ENCODE measurements around the gene GAS6.
"Not testable (repeated sequence)": the region's sequence is repeated elsewhere in the genome, so short reads cannot be mapped to it uniquely, and the experiment has no call there.

GAS6 gene

GRCh38 chr13:113791226-113791625 is 72.7 kb downstream of the GAS6 start:
- no peak for DNase-seq (ENCODE audit: low read depth in 3 of 3)

- DNase-seq (ENCODE audit: low read depth in 3 of 3), result not testable (repeated sequence)
Observed at GRCh38 chr13:113789931-113790330, 73.9 kb downstream of the GAS6 start.

DNA sequence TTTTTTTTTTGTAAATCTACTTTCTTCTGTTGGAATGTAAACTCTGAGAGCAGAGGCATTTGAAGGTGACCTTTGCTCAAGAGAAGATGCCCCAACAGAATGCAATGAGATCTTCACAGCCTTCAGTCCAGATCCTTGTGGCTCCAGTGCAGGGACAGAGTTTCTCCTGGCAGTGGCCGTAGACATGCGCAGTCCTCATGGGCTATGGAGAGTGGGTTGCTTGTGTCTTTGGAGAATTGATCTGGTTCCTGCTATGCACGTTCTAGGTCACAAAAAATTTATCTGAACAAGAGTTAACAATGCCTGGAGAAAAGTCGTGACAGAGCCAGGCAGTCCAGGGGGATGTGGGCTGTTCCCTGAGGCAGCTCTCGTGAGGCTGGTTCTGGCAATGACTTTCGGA is 74.7 kb downstream of the GAS6 start:
- no peak for DNase-seq (ENCODE audit: low read depth in 3 of 3)

GRCh38 chr13:113788413-113789135 is 75.3 kb downstream of the GAS6 start:
- no peak for DNase-seq (ENCODE audit: low read depth in 3 of 3)

GRCh38 chr13:113787694-113788093 is 76.2 kb downstream of the GAS6 start:
- DNase-seq (ENCODE audit: low read depth in 3 of 3), result no peak

DNA sequence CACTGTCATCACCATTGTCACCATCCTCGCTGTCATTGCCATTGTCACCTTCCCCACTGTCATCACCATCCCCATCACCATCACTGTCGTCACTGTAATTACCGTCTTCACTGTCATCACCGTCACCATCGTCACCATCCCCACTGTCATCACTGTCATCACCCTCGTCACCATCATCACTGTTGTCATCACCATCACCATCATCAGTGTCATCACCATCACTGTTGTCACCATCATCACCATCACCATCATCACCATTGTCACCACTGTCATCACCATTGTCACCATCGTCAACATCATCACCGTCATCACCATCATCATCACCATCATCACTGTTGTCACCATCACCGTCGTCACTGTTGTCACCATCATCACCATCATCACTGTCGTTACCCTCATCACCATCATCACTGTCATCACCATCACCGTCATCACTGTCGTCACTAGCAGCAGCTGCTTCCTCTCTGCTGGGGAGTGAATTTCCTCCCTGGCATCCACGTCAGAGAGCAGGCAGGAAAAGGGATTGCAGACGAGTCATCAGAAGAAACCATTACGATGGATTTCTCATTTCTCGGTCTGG is 77.5 kb downstream of the GAS6 start:
- no peak for DNase-seq (ENCODE audit: low read depth in 3 of 3)

DNA sequence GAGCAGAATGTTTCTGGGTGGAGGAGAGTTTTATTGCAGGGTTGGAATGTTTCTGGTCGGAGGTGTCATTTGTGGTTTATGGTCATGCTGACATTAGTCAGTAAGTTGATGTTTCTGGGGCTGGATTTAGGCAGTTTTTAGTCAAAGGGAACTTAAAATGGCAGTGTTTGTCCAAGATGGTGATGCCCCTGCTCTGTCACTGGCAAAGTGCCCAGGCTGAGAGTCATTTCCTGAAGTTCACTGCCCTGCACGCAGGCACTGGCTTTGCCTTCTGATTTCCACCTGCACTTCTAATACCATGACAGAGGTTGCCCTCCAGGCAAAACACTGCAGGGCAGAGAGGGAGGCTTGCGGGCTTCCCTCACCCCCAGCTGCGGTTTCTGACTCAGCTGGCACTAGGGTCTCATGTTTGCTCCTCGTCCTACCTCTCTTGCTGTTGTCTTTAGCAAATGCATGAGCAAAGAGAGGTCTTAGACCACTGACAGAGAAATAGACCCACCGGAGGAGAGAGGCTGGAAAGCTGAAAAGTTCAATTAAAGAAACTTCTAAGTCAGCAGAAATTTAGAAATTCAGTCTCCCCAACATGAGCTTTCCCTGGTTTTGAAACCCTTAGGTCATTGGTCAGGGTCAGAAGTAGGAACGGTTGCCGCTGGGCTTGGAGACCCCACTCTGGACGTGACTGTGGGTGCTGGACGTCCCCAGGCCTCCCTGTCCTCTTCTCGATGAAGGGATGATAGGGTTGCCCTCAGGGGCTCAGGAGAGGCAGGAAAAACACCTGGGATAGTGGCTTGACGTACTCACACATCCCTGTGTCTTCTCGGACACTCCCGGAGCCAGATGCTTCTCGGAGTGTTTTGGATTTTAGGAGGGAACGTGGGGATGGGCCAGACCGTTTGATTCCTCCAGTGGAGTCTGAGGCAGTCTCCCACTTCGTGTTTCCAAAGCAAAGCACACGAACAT is 78.5 kb downstream of the GAS6 start:
- no peak for DNase-seq (ENCODE audit: low read depth in 3 of 3)

DNA sequence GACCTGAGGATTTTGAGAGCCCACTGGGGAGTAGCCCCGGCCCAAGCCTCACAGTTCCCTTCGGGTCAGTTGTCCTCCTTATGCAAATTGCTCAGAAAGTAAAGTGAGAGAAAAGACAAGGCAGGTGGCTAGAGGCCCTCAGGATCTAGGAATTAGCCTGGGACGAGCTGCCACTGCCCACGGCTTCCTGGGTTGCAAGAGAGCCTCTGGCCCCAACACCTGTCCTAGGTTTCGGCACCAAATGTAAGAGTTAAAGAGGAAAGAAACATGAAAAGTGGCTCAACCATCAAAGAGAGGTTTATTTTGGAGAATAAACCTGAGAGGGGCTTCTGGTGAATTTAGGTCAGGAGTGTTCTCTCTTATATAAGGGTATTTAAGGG is 79.2 kb downstream of the GAS6 start:
- no peak for DNase-seq (ENCODE audit: low read depth in 3 of 3)

GRCh38 chr13:113783966-113784644 is 79.8 kb downstream of the GAS6 start:
- DNase-seq (ENCODE audit: low read depth in 3 of 3), result no peak

DNA sequence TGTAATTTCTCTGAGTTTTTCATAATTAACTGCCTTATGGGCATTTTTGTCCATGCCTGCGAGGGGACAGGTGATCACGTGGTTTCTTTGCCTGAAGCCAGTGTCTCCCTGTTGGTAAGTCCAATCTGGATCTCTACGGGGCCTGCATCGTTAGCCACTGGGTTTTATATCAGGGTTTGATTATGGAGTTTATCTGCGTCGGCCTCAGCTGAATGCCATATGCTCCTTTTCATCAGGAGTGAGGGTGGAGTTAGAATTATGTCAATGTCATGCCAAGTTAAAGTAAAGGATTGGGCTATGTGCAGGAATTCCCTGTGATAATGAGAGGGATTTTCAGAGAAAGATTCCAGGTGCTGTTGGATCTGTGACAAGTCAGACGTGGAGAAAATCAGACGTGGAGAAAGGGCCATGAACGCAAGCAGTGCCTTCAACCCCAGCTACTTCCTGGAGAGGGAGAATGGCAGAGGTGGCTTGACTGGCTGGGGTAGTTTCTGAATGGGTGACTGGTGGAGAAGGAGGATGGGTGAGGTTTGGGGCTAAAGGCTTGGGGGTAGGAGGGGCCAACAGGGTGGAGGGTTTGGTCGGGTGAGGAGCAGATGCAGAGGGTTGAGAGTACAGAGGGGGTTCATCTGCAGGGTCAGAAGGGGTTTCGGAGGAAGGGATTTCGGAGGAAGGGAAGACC is 80.5 kb downstream of the GAS6 start:
- no peak for DNase-seq (ENCODE audit: low read depth in 3 of 3)

- DNase-seq (ENCODE audit: low read depth in 3 of 3), result no peak
Observed at GRCh38 chr13:113782472-113782871, 81.4 kb downstream of the GAS6 start.

DNA sequence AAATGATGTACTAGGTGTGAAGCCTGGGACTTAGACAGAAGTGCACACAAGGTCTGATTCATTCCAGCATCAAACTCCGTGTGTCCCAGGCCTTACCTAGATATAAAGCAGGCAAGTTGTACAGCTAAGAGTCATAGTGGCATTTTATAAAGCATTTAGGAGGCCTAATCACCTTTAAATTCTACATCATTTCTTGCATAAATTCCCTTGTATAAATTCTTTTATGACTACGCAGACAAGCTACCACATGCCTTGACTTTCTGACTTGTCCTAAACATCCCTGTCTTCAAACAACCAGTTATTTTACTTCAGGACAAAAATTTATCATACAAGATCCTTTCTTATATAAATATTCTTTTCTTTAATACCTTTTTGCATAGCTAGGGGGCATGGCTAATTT is 82.3 kb downstream of the GAS6 start:
- no peak for DNase-seq (ENCODE audit: low read depth in 3 of 3)

- no peak for DNase-seq (ENCODE audit: low read depth in 3 of 3)
Observed at GRCh38 chr13:113777311-113778260, 86.3 kb downstream of the GAS6 start.

GRCh38 chr13:113776231-113777125 is 87.4 kb downstream of the GAS6 start:
- DNase-seq (ENCODE audit: low read depth in 3 of 3), result no peak

GRCh38 chr13:113775451-113776145 is 88.3 kb downstream of the GAS6 start:
- DNase-seq (ENCODE audit: low read depth in 3 of 3), result no peak

GRCh38 chr13:113774177-113775107 is 89.4 kb downstream of the GAS6 start:
- DNase-seq (ENCODE audit: low read depth in 3 of 3), result no peak

DNA sequence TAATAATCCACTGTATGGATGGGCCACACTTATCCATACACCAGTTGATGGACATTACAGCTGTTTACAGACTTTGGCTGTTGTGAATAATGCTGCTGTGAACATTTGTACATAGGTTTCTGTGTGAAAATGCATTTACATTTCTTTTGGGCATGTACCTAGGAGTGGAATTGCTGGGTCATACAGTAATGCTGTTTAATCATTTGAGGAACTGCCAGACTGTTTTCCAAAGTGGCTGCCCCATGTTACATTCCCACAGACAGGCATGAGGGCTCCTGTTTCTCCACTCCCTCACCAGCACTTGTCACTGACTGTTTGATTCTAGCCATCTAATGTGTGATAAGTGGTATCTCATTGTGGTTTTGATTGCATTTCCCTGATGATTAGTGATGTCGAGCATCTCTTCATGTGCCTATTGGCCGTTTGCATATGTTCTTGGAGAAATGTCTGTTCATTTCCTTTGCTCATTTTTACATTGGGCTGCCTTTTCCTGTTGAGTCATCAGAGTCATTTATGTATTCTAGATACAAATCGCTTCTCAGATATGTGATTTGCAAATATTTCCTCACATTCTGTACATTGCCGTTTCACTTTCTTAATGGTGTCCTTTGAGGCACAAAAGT is 92.1 kb downstream of the GAS6 start:
- DNase-seq (ENCODE audit: low read depth in 3 of 3), result no peak
